Measurements from ENCODE around the gene LMO1. TPM values are rescaled to one million over a fixed set of nuclear protein-coding genes. Genes with fewer than 3 reads are reported as not detected.

LMO1 gene
- total and polyA plus RNA-seq, 5 donors = 0.34 to 0.51 TPM; not detected in 3

DNA sequence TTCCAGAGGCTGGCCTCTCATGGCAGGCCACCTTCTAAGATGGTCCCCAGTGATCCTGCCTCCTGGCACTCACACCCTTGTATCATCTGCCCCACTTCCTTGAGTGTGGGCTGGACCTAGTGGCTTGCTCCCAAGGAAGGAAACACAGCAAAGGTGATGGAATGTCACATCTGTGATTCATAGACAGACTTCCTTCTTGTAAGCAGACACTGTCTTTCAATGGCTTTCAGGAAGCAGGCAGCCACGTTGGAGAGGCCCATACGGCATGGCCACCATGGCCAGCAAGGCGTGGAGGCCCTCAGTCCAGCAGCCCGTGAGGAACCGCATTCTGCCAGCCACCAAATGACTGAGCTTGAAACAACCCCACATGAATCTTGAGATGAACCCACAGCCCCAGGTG, 11.3 kb downstream of the LMO1 start:
- no peaks in the 10 kb centered on the region for H3K27me3 ChIP-seq (ENCODE audit: control insufficient read depth, insufficient read depth)
- 75% methylated on average over 5 of the region's 5 CpGs for WGBS
- no peaks in the 10 kb centered on the region for H3K4me1 ChIP-seq (ENCODE audit: control insufficient read depth, insufficient read depth, low read length)
- no peak overlapping the region for H3K27ac ChIP-seq (ENCODE audit: low read length)
- H3K9me3 ChIP-seq (ENCODE audit: control insufficient read depth, low read length) = no peaks in the 10 kb centered on the region
- ATAC-seq = no peak
- DNase-seq = no peak
- no peak overlapping the region for H3K4me3 ChIP-seq (ENCODE audit: low read length)
- intact Hi-C loops (cut with DNase I) = no loop called here

DNA sequence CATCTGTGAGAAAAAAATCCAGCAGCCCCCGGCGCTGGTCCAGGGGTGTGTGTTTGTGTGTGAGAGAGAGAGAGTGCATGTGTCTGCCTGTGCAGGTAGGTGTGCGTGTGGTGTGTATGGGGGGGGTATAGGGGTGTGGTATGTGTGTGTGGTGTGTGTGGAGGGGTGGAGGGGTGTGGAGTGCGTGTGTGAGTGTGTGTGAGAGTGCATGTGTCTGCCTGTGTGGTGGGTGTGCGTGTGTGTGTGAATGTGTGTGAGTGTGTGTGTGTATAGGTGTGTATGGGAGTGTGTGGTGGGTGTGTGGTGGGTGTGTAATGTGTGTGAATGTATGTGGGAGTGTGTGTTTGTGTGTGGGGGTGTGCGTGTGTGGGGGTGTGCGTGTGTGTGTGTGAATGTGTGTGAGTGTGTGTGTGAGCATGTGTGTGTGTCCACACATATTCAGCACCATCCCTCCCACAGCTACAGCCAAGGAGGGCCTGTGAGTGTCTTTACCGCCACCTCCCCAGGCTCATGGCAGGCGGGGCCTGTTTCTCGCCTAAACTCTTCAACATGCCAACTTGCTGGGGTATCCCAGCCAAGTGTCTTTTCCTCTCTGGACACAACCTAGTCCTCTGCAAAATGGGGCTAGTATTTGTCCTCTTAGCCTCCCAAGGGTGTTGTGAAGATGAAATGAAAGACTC, 11.9 kb downstream of the LMO1 start:
- Histone ChIP-seq H3K27me3 (ENCODE audit: control insufficient read depth, insufficient read depth) (no peaks in the 10 kb centered on the region), H3K27ac (ENCODE audit: low read length) (no peak overlapping the region), H3K4me3 (ENCODE audit: low read length) (no peak overlapping the region), H3K4me1 (ENCODE audit: control insufficient read depth, insufficient read depth, low read length) (no peaks in the 10 kb centered on the region), H3K9me3 (ENCODE audit: control insufficient read depth, low read length) (no peaks in the 10 kb centered on the region)
- ATAC-seq = no peak
- DNase-seq = no peak
- intact Hi-C loops (cut with DNase I) = no loop called here
- WGBS = 90% methylated on average over 10 of the region's 10 CpGs

DNA sequence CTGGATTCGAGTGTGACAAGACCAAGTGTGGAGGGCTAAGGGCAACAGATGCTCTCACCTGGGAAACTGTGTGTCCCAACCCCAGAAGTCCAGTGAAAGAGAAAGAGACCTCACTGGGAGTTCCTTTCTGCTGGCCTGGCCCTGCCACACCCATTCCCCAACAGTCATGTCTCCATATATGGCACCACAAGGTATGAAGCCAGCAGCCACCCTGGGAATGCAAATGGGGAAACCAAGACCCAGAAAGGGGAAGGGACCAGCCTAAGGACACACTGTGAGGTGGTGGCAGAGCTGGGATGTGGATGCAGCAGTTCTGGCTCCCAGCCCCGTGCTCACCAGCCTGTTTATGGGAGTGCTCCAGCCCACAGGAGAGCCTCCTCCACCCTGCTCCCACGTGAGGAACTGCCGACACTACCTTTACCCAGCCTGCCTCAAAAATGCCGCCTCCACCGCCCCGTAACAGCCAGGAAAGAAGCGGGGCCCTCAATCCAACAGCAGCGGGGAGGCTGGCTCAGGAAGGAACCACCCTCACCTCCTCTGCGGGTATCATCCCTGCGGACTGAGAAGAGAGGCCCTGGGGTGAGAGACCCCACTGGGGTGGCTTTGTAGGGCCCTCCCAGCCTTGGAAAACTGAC, 12.6 kb downstream of the LMO1 start:
- Histone ChIP-seq H3K4me3 (ENCODE audit: low read length) (no peak overlapping the region), H3K27ac (ENCODE audit: low read length) (no peak overlapping the region), H3K4me1 (ENCODE audit: control insufficient read depth, insufficient read depth, low read length) (no peaks in the 10 kb centered on the region), H3K27me3 (ENCODE audit: control insufficient read depth, insufficient read depth) (no peaks in the 10 kb centered on the region), H3K9me3 (ENCODE audit: control insufficient read depth, low read length) (no peaks in the 10 kb centered on the region)
- ATAC-seq (no peak), DNase-seq (no peak)
- intact Hi-C loops (cut with DNase I) = no loop called here
- WGBS = 84% methylated on average over 11 of the region's 11 CpGs

DNA sequence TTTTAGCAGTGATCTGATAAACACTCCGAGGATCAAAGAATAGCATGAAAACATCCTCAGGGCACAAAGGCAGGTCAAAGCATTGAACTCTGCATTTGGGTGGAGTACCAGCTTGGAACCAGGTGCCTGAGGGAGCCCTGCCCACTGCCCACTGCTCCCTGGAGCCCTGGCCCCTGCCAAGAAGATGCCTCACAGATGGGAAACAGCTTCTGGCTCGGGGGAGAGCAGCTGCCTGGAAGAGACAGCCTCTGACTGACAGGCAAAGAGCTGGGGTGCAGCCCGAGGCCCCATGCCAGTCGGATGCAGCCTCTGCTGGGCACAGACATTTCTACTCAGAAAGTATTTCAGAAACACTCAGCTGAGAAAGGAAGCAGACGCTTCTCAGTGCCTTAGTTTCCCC, 13.2 kb downstream of the LMO1 start:
- no peaks in the 10 kb centered on the region for H3K4me1 ChIP-seq (ENCODE audit: control insufficient read depth, insufficient read depth, low read length)
- 53% methylated on average over 5 of the region's 5 CpGs for WGBS
- no peaks in the 10 kb centered on the region for H3K27me3 ChIP-seq (ENCODE audit: control insufficient read depth, insufficient read depth)
- ATAC-seq (no peak), DNase-seq (no peak)
- H3K9me3 ChIP-seq (ENCODE audit: control insufficient read depth, low read length) = no peaks in the 10 kb centered on the region
- no peak overlapping the region for H3K4me3 ChIP-seq (ENCODE audit: low read length)
- intact Hi-C loops (cut with DNase I) = no loop called here
- no peak overlapping the region for H3K27ac ChIP-seq (ENCODE audit: low read length)

DNA sequence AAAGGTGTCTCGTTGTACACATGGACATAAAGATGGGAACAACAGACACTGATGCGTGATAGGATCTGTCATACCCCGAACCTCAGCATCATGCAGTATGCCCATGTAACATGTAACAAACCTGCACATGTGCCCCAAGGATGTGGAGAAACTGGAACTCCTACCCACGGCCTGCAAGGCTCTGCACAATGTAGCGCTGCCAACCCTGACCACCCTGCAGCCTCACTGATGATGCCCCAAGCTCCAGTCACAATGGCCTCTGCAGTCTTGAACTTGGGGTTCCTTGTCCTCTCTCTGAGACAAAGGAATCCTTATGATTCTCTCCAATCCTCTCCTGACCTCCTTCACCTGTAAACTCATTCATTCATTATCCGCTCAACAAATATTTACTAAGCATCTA, 14.2 kb downstream of the LMO1 start:
- intact Hi-C loops (cut with DNase I) = no loop called here
- 65% methylated on average over 6 of the region's 6 CpGs for WGBS
- H3K4me3 ChIP-seq (ENCODE audit: low read length) = no peak overlapping the region
- no peaks in the 10 kb centered on the region for H3K27me3 ChIP-seq (ENCODE audit: control insufficient read depth, insufficient read depth)
- no peak for ATAC-seq
- H3K9me3 ChIP-seq (ENCODE audit: control insufficient read depth, low read length) = no peaks in the 10 kb centered on the region
- H3K27ac ChIP-seq (ENCODE audit: low read length) = no peak overlapping the region
- no peak for DNase-seq
- no peaks in the 10 kb centered on the region for H3K4me1 ChIP-seq (ENCODE audit: control insufficient read depth, insufficient read depth, low read length)

DNA sequence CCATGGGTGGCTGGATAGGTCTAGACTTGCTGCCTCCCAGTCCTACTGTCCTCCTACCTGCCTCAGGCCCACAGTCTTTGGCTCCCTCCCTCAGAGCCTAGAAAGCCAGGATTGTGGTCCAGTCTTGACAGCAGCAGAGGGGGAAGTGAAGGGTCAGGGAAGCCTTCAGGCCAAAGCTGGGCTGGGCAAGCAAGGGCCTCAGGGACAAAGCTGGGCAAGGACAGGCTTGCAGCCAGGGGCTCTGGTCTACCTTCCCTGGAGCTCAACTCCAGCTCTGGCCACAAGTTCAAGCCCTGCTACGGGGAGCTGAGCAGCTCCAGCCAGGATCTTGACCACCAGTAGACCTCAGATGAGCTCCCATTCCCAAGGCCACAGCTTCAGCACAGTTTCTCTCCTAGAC, 14.9 kb downstream of the LMO1 start:
- Histone ChIP-seq H3K4me3 (ENCODE audit: low read length) (no peak overlapping the region), H3K27ac (ENCODE audit: low read length) (no peak overlapping the region), H3K27me3 (ENCODE audit: control insufficient read depth, insufficient read depth) (no peaks in the 10 kb centered on the region), H3K9me3 (ENCODE audit: control insufficient read depth, low read length) (no peaks in the 10 kb centered on the region), H3K4me1 (ENCODE audit: control insufficient read depth, insufficient read depth, low read length) (no peaks in the 10 kb centered on the region)
- intact Hi-C loops (cut with DNase I) = no loop called here
- 89% methylated on average over 1 of the region's 1 CpG for WGBS
- no peak for ATAC-seq
- no peak for DNase-seq

DNA sequence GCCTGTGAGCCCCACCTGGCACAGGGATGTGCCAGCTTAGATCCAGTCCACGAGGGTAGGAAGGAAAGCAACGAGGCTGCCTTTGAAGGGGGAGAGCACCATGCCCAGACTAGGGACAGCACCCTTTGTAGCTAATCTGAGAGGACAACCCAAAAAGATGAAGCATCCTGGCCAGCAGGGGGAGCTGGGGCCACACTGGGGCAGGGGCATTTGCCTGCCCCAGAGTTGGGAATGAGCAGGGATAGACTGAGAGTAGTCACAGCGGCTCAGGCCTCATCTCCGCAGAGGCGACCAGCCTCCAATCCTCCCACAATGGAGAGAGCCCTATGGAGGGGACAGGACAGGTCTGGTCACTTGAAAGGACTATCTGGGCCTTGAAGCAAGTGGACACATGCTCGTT, 16.4 kb downstream of the LMO1 start:
- H3K4me3 ChIP-seq (ENCODE audit: low read length) = no peak overlapping the region
- H3K27me3 ChIP-seq (ENCODE audit: control insufficient read depth, insufficient read depth) = no peaks in the 10 kb centered on the region
- H3K9me3 ChIP-seq (ENCODE audit: control insufficient read depth, low read length) = no peaks in the 10 kb centered on the region
- 74% methylated on average over 6 of the region's 6 CpGs for WGBS
- no peak for ATAC-seq
- H3K4me1 ChIP-seq (ENCODE audit: control insufficient read depth, insufficient read depth, low read length) = no peaks in the 10 kb centered on the region
- no peak overlapping the region for H3K27ac ChIP-seq (ENCODE audit: low read length)
- no peak for DNase-seq
- intact Hi-C loops (cut with DNase I) = no loop called here

DNA sequence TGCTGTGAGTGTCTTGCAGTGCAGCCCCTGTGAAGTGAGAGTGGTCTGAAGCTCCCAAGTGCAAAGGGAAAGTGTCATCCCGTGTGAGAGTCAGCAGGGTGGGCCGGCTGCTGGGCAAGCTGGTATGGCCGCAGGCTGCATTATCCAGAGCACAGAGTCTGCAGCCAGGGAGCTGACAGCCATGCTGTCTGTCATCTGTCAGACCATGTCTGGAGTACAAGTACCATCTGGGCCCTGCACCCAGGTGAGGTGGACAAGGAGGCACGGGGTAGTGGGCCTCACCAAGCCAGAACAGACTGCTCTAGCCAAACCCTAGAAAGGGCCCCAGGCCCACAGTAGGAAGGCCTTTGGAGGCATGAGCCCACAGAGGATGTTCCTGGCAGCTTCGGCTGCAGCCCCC, 20.2 kb downstream of the LMO1 start:
- no peak for DNase-seq
- Histone ChIP-seq H3K27ac (ENCODE audit: low read length) (no peak overlapping the region), H3K4me3 (ENCODE audit: low read length) (no peak overlapping the region), H3K4me1 (ENCODE audit: control insufficient read depth, insufficient read depth, low read length) (no peaks in the 10 kb centered on the region), H3K27me3 (ENCODE audit: control insufficient read depth, insufficient read depth) (no peaks in the 10 kb centered on the region), H3K9me3 (ENCODE audit: control insufficient read depth, low read length) (no peaks in the 10 kb centered on the region)
- 80% methylated on average over 5 of the region's 5 CpGs for WGBS
- intact Hi-C loops (cut with DNase I) = no loop called here
- no peak for ATAC-seq

DNA sequence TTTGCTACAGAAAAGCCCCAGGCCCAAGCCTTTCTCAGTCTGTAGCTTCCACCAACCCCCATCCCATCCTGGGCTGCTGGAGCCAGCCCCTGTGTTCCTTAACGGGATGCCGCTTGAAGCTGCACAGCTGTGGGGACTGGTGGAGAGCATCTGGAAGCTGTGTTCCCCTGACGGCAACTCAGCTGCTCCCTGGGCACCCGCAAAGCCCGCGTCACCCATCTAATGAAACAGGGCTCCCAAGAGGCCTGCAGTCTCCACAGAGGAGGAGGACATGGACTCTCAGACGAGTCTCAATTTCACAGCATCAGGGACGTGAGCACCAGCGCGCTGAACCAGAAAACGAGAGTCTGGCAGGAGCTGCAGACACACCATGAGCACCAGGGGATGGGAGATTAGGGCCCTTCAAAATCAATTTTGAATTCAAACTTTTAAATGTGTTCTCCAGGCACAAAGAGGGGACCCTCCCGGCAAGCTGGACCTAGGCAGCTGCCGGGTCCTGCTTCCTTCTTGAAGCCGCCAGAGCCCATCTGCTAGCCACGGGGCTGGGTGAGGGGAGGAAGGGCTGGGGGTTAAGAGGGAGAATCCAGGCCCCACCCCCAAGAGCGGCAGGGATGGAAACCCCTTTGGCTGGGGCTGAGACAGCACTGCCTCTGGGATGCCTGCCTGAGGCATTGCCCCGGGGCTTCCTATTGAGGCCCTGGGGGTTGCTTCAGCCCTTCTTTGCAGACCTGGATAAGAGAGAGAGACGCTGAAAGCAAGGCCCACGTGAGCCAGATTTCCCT, 21.0 kb downstream of the LMO1 start:
- intact Hi-C loops (cut with DNase I) = no loop called here
- DNase-seq = no peak
- no peaks in the 10 kb centered on the region for H3K4me1 ChIP-seq (ENCODE audit: control insufficient read depth, insufficient read depth, low read length)
- no peaks in the 10 kb centered on the region for H3K27me3 ChIP-seq (ENCODE audit: control insufficient read depth, insufficient read depth)
- WGBS = 59% methylated on average over 19 of the region's 19 CpGs
- H3K4me3 ChIP-seq (ENCODE audit: low read length) = no peak overlapping the region
- ATAC-seq = no peak
- H3K27ac ChIP-seq (ENCODE audit: low read length) = no peak overlapping the region
- H3K9me3 ChIP-seq (ENCODE audit: control insufficient read depth, low read length) = no peaks in the 10 kb centered on the region

DNA sequence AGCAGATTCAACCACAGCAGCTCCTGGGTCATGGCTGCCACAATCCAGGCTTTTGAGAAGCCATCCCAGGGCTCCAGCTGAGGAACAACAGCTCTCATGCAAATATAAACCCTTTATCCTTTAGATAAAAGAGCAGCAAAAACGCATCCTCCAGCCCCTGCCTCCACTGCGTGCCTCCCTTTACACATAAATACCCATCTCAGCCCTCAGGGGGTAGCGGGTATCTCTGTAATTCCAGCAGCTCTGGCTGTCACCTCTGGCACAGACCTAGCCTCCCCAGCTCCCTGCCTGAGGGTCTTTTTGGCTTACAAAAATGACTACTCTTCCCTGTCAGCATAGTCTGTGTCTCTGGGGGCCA, 21.6 kb downstream of the LMO1 start:
- no peak for ATAC-seq
- H3K27me3 ChIP-seq (ENCODE audit: control insufficient read depth, insufficient read depth) = no peaks in the 10 kb centered on the region
- no peak overlapping the region for H3K27ac ChIP-seq (ENCODE audit: low read length)
- no peak overlapping the region for H3K4me3 ChIP-seq (ENCODE audit: low read length)
- H3K9me3 ChIP-seq (ENCODE audit: control insufficient read depth, low read length) = no peaks in the 10 kb centered on the region
- no peaks in the 10 kb centered on the region for H3K4me1 ChIP-seq (ENCODE audit: control insufficient read depth, insufficient read depth, low read length)
- no peak for DNase-seq
- intact Hi-C loops (cut with DNase I) = no loop called here
- WGBS = 66% methylated on average over 3 of the region's 3 CpGs

DNA sequence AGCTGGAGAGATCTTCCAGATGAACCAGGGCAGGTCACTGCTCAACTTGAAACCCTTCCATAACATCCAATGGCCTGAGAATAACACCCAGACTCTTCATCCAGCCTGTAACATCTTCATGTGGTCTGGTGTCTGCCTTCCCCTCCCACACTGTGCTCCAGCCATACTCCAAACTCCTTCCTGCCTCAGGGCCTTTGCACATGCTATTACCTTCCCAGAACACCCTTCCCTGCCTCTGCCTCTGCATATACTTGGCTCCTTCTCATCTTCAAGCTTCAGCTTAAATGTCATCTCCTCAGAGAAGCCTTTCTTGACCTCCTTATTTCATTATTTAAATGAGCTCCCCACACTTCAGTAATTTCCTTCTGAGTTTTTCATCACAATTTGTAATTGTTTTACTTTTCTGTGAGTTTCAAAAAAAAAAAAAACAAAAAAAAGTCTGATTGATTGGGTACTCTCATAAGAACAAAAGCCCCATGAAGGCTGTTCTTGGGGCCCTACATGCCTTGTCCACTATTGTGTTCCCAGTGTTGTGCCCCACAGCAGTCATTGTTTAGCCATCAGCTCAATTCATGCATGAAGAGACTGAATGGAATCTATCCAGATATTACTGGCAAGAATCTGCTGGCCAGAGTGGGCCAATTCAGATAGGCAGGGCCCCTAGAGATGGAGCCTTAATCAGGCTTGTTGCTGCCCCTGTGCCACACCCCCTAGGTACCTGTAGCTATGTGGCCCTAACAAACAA, 22.1 kb downstream of the LMO1 start:
- no peaks in the 10 kb centered on the region for H3K27me3 ChIP-seq (ENCODE audit: control insufficient read depth, insufficient read depth)
- H3K4me1 ChIP-seq (ENCODE audit: control insufficient read depth, insufficient read depth, low read length) = no peaks in the 10 kb centered on the region
- intact Hi-C loops (cut with DNase I) = no loop called here
- no peak for DNase-seq
- ATAC-seq = no peak
- no peaks in the 10 kb centered on the region for H3K9me3 ChIP-seq (ENCODE audit: control insufficient read depth, low read length)
- H3K27ac ChIP-seq (ENCODE audit: low read length) = no peak overlapping the region
- H3K4me3 ChIP-seq (ENCODE audit: low read length) = no peak overlapping the region
